A673 (cell line): ENCODE data around the gene RNF5. TPM values are rescaled to one million over a fixed set of nuclear protein-coding genes. Genes with fewer than 3 reads are reported as not detected.
A peak's percentile ranks its signal among the peaks of the same experiment; 100 is the strongest.
"Not testable (repeated sequence)": the region's sequence is repeated elsewhere in the genome, so short reads cannot be mapped to it uniquely, and the experiment has no call there.

ENCODE experiments used
- BruUV-seq: library from RNA; stranded (reverse); fragments of 400-500 nt; replicated peaks from 2 replicates; lab custom pipeline; 2021; lab: Mats Ljungman, UMichigan
- CTCF ChIA-PET: fragments of 300-600 bp; sonication (Branson Sonifier 250); formaldehyde crosslinking; loops from one replicate; lab custom pipeline; 2022; ENCODE audit warnings: antibody characterized with exemption; lab: Charles Lee
- POLR2A ChIA-PET: fragments of 300-600 bp; sonication (Branson Sonifier 250); formaldehyde crosslinking; loops from one replicate; lab custom pipeline; 2022; ENCODE audit warnings: antibody characterized with exemption; ENCODE audit not compliant: low non-redundant PET; lab: Charles Lee
- DNase-seq: peaks from one replicate; pipeline ENCODE4 v3.0.0-alpha.2; 2015; ENCODE audit warnings: low spot score
- H3K27ac ChIP-seq: fragments of 200-600 bp; sonication (generic); 2 replicates; pipeline ENCODE4 v1.5.1; 2016; ENCODE audit warnings: mixed run types, low read depth, mild to moderate bottlenecking, mixed read lengths, antibody characterized with exemption, low read length; ENCODE audit not compliant: poor library complexity, severe bottlenecking
- H3K27me3 ChIP-seq: fragments of 200-600 bp; sonication (generic); replicated peaks from 2 replicates; pipeline ENCODE4 v1.6.1; 2017; ENCODE audit warnings: mixed run types, low read depth, mild to moderate bottlenecking, mixed read lengths, antibody characterized with exemption, low read length; ENCODE audit not compliant: insufficient read depth, poor library complexity
- H3K36me3 ChIP-seq: fragments of 200-600 bp; sonication (generic); 2 replicates; pipeline ENCODE4 v1.6.1; 2016; ENCODE audit warnings: mixed run types, mild to moderate bottlenecking, mixed read lengths, antibody characterized with exemption, low read length; ENCODE audit not compliant: insufficient read depth, poor library complexity, severe bottlenecking
- H3K4me1 ChIP-seq: fragments of 200-600 bp; sonication (generic); 2 replicates; pipeline ENCODE4 v1.6.1; 2017; ENCODE audit warnings: mixed run types, mild to moderate bottlenecking, mixed read lengths, antibody characterized with exemption, low read length; ENCODE audit not compliant: insufficient read depth, poor library complexity, severe bottlenecking
- H3K4me3 ChIP-seq: fragments of 200-600 bp; sonication (generic); 2 replicates; pipeline ENCODE4 v1.5.1; 2016; ENCODE audit warnings: low read depth, mixed run types, mild to moderate bottlenecking, mixed read lengths, low read length; ENCODE audit not compliant: poor library complexity, severe bottlenecking
- H3K9me3 ChIP-seq: fragments of 200-600 bp; sonication (generic); 2 replicates; pipeline ENCODE4 v1.6.1; 2016; ENCODE audit warnings: mixed run types, low read depth, mild to moderate bottlenecking, mixed read lengths, antibody characterized with exemption, low read length; ENCODE audit not compliant: poor library complexity, severe bottlenecking
- CTCF ChIP-seq: fragments of 300-800, 200-600 bp; sonication (generic); conservative IDR thresholded peaks from 2 replicates; pipeline ENCODE4 v1.5.1; 2017; ENCODE audit warnings: low read depth, mild to moderate bottlenecking, antibody characterized with exemption, low read length, moderate library complexity, mixed read lengths
- EZH2 ChIP-seq: fragments of 200-600 bp; sonication (generic); IDR thresholded peaks from 2 replicates; pipeline ENCODE4 v1.6.1; 2017; ENCODE audit warnings: borderline replicate concordance, low read depth, mild to moderate bottlenecking, mixed read lengths, antibody characterized with exemption, low read length; ENCODE audit not compliant: poor library complexity, severe bottlenecking
- intact Hi-C: fragments of 100-400 bp; cut with micrococcal nuclease; formaldehyde crosslinking; loops from one replicate; pipeline ENCODE4 v1.10.0; 2022; ENCODE audit not compliant: unreplicated experiment
- total RNA-seq: library from RNA; stranded (reverse); gene quantifications from 2 replicates; pipeline ENCODE4 v1.2.3, GENCODE V29; 2021

RNF5 gene
- total RNA-seq, 1 experiment from 2014 or later = 62.9 TPM

DNA sequence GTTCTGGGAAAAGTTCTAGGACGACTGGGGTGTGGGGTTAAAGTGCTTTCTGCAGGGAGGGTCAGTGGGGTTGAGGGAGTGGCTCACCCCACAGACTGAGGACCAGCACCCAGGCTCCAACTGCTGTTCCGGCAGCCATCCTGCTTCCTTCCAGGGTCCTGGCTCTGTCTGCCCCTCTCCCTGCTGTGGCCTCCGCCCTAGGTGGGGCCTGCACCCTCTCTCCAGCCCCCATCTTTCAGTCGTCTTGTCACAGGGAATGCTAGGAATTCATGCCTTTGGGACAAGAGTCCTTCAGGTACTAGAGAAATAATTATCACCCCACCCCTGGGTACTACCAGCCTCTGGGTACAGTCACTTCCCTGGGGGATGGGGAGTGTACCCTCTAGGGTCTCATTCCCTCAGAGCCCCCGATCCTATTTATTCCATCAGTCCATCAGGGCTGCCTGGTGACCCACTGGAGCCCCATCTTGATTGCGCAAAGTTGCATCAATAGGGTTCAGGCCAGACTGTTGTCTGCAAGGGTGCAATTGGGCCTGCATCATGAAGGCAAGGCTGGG lies 6.0 kb downstream of the RNF5 start, which contains the start of gene AGER:
TSS of gene AGER (minus strand) at position 170 of the 557 bp plus-strand sequence. CDS start at position 139, 31 bp downstream.
- Histone ChIP-seq H3K4me3 (no peak within 1 kb of the TSS), H3K27ac (peak within 1 kb of the TSS; percentile 37), H3K36me3 (peaks cover 45% of the 10 kb centered on the region), H3K9me3 (no peaks in the 10 kb centered on the region), H3K4me1 (peaks cover 6% of the 10 kb centered on the region), H3K27me3 (no peaks in the 10 kb centered on the region)
- no peak for DNase-seq
- intact Hi-C loops = no loop called here
- no TSS peak for BruUV-seq
- POLR2A ChIA-PET = no interaction called here
- TF ChIP-seq CTCF (no peak), EZH2 (no peak)
- CTCF ChIA-PET = no interaction called here

DNA sequence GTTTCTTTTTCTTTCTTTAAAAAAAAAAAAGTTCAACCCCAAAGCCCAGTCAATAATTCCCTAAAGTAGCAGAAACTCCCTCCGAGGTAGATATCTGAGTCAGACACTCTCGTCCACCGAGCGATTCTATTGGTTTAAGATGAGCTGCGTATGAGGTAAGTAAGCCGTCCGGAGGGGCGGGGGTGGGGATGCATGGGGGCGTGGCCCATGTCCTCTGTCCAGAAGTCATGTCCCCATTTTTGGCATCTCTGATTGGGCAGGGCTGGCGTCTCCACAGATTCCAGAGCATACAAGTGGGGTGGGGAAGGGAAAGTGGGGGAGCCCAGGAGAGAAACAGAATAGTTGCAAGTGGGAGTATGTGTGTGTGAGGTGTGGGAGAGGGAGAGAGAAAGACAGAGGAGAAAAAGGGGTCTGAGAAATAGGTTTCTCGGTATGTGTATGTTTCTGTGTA lies 7.5 kb downstream of the RNF5 start:
- ChIA-PET CTCF (interaction anchor here (0.6 kb wide), 2 partner anchors 644 to 1859 kb away, joined by 4 to 6 read pairs; no protein-coding TSS in a partner anchor), POLR2A (interaction anchor here (0.6 to 0.7 kb wide), 2 partner anchors 1114 to 1455 kb away, joined by 3 to 8 read pairs; no protein-coding TSS in a partner anchor)
- H3K36me3 ChIP-seq = peaks cover 45% of the 10 kb centered on the region
- H3K9me3 ChIP-seq, H3K4me1 ChIP-seq, H3K27me3 ChIP-seq, BruUV-seq, H3K4me3 ChIP-seq, intact Hi-C loops: not testable (repeated sequence)
- peak; percentile 90 for DNase-seq
- peak overlapping the region; percentile 42 for H3K27ac ChIP-seq

DNA sequence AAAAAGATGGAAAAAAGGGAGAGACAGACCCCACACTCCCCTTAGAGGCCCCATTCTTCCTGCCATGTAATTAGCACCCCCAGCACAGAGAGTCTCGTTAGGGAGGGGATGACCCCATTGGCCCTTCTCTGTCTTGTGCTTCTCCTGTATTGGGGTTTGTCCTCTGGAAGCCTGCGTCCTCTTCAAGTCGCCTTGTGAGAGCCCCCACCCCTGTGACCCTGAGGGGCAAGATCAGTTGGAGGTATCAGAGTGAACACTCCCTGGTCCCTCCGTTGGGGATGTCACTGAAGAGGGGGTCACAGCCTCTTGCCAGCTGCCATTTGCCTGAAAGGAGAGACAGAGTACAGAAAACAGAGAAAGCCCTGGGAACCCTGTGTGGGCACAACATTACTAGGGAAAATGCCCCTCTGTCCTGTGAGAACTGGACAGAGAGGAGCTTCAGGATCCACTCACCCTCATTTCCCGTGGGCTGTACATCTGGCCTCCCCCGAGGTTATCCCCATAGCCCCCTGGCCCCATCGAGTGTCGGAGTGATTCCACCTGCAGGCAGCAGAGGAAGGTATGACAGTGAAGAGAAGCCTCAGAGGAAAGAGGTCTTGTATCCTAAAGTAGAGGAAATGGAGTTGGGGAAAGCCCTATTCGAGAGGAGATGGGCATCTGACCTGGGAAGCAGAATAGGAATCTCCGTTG lies 8.1 kb downstream of the RNF5 start:
- POLR2A ChIA-PET = interaction anchor here (0.7 kb wide), 1 partner anchor 1455 kb away, joined by 8 read pairs; no protein-coding TSS in a partner anchor
- intact Hi-C loops, H3K9me3 ChIP-seq, BruUV-seq, H3K27me3 ChIP-seq, CTCF ChIA-PET, DNase-seq, H3K4me1 ChIP-seq, H3K4me3 ChIP-seq: not testable (repeated sequence)
- Histone ChIP-seq H3K36me3 (peaks cover 43% of the 10 kb centered on the region), H3K27ac (peak overlapping the region; percentile 42)

DNA sequence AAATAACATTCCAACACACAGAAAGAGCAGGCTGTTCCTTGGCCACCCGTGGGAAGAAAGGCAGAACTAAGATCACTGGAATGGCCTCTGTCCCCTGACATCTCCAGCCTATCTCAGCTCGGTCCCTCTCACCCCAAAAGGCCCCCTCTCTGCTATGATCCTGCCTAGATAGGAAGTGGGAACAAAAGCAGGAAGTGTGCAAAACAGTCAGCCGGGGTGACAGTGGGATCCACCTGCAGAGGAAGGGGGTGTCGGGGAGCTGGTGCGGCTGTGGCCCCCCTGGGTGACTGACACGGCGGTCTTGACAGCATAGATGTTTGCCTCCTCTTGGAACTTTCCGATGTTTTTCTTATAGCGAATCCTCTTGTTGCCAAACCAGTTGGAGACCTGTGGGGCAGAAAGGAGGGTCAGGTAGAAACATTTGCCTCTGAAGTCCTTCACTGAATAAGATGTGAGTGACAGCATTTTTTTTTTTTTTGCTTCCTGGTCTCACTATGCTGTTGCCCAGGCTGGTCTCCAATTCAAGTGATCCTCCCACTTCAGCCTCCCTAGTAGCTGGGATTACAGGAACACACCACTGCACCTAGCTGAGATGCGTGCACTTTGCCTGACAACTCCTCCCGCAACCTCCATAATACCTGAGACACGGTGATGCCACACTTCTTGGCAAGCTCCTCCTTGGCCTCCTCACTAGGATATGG lies 9.0 kb downstream of the RNF5 start:
- ChIA-PET CTCF (no interaction called here), POLR2A (no interaction called here)

More for the DNA sequence above, 9.0 kb downstream of the RNF5 start:
- H3K9me3 ChIP-seq = no peaks in the 10 kb centered on the region
- peaks cover 39% of the 10 kb centered on the region for H3K36me3 ChIP-seq
- TF ChIP-seq CTCF (no peak), EZH2 (no peak)
- no peaks in the 10 kb centered on the region for H3K27me3 ChIP-seq
- BruUV-seq = no TSS peak
- intact Hi-C loops = no loop called here
- H3K4me1 ChIP-seq = peaks cover 11% of the 10 kb centered on the region
- no peak overlapping the region for H3K4me3 ChIP-seq
- no peak for DNase-seq
- peak overlapping the region; percentile 32 for H3K27ac ChIP-seq
